Neural cell (in vitro differentiated cells): Measurements from ENCODE around the gene MARCHF7. TPM values are rescaled to one million over a fixed set of nuclear protein-coding genes. Genes with fewer than 3 reads are reported as not detected.
"Not testable (repeated sequence)": the region's sequence is repeated elsewhere in the genome, so short reads cannot be mapped to it uniquely, and the experiment has no call there.

Experiments
- H2AFZ ChIP-seq: fragments of 200-600, 300-800 bp; sonication (generic), shearing (Covaris generic); 2 replicates; pipeline ENCODE4 v1.6.0; 2014; ENCODE audit warnings: low read depth, mild to moderate bottlenecking, antibody characterized with exemption, low read length, moderate library complexity
- H3F3A ChIP-seq: fragments of 200-600 bp; shearing (Covaris generic); 2 replicates; pipeline ENCODE4 v1.6.1; 2016; ENCODE audit warnings: mild to moderate bottlenecking, moderate library complexity, mixed read lengths, antibody characterized with exemption, low read length; ENCODE audit not compliant: insufficient read depth, poor library complexity, severe bottlenecking
- H3K27ac ChIP-seq: fragments of 200-600, 300-800 bp; sonication (generic), shearing (Covaris generic); 2 replicates; pipeline ENCODE4 v1.5.1; 2014; ENCODE audit warnings: mild to moderate bottlenecking, low read length, moderate library complexity
- H3K27me3 ChIP-seq: fragments of 300-800, 200-600 bp; sonication (generic), shearing (Covaris generic); 2 replicates; pipeline ENCODE4 v1.6.0; 2014; ENCODE audit warnings: mild to moderate bottlenecking, low read depth, low read length, moderate library complexity; ENCODE audit not compliant: insufficient read depth
- H3K36me3 ChIP-seq: fragments of 300-800, 200-600 bp; sonication (generic), shearing (Covaris generic); 2 replicates; pipeline ENCODE4 v1.5.1; 2014; ENCODE audit warnings: mild to moderate bottlenecking, antibody characterized with exemption, low read length, moderate library complexity; ENCODE audit not compliant: insufficient read depth
- H3K4me2 ChIP-seq: fragments of 300-800, 200-600 bp; sonication (generic), shearing (Covaris generic); 2 replicates; pipeline ENCODE4 v1.6.0; 2014; ENCODE audit warnings: mild to moderate bottlenecking, low read length
- H3K4me3 ChIP-seq: fragments of 300-800, 200-600 bp; sonication (generic), shearing (Covaris generic); 2 replicates; pipeline ENCODE4 v1.5.1; 2014; ENCODE audit warnings: mild to moderate bottlenecking, low read length, moderate library complexity
- H3K79me2 ChIP-seq: fragments of 200-600 bp; shearing (Covaris generic); replicated peaks from 2 replicates; pipeline ENCODE4 v1.6.0; 2014; ENCODE audit warnings: mild to moderate bottlenecking, low read length, moderate library complexity; ENCODE audit not compliant: insufficient read depth
- H3K9ac ChIP-seq: fragments of 300-800, 200-600 bp; sonication (generic), shearing (Covaris generic); 2 replicates; pipeline ENCODE4 v1.6.1; 2016; ENCODE audit warnings: mild to moderate bottlenecking, low read length, mixed read lengths
- H3K9me2 ChIP-seq: fragments of 200-600 bp; shearing (Covaris generic); 2 replicates; pipeline ENCODE4 v1.6.1; 2016; ENCODE audit warnings: mild to moderate bottlenecking, low read length, mixed read lengths; ENCODE audit not compliant: insufficient read depth
- H3K9me3 ChIP-seq: fragments of 200-600, 300-800 bp; sonication (generic), shearing (Covaris generic); 2 replicates; pipeline ENCODE4 v1.6.1; 2016; ENCODE audit warnings: mild to moderate bottlenecking, mixed run types, low read length, moderate library complexity, mixed read lengths
- H4K20me1 ChIP-seq: fragments of 200-600 bp; shearing (Covaris generic); 2 replicates; pipeline ENCODE4 v1.6.1; 2016; ENCODE audit warnings: mild to moderate bottlenecking, mixed run types; ENCODE audit not compliant: insufficient read depth
- CTCF ChIP-seq: fragments of 450-650 bp; IDR thresholded peaks from 2 replicates; pipeline ENCODE4 v1.5.1; 2014; ENCODE audit warnings: antibody characterized with exemption, mild to moderate bottlenecking, moderate library complexity; ENCODE audit not compliant: poor library complexity, severe bottlenecking
- EP300 ChIP-seq: fragments of 450-650 bp; conservative IDR thresholded peaks from 2 replicates; pipeline ENCODE4 v1.6.1; 2014; ENCODE audit warnings: antibody characterized with exemption, mild to moderate bottlenecking, moderate library complexity; ENCODE audit not compliant: poor library complexity, severe bottlenecking
- MXI1 ChIP-seq: fragments of 450-650 bp; conservative IDR thresholded peaks from 2 replicates; pipeline ENCODE4 v1.6.1; 2014; ENCODE audit warnings: antibody characterized with exemption, mild to moderate bottlenecking; ENCODE audit not compliant: poor library complexity, severe bottlenecking
- RAD21 ChIP-seq: fragments of 450-650 bp; conservative IDR thresholded peaks from 2 replicates; pipeline ENCODE4 v1.6.1; 2014; ENCODE audit warnings: antibody characterized with exemption, mild to moderate bottlenecking, moderate library complexity
- REST ChIP-seq: IDR thresholded peaks from 2 replicates; pipeline ENCODE4 v1.6.1; 2012; ENCODE audit warnings: borderline replicate concordance
- SMC3 ChIP-seq: fragments of 450-650 bp; conservative IDR thresholded peaks from 2 replicates; pipeline ENCODE4 v1.6.1; 2014; ENCODE audit warnings: antibody characterized with exemption, mild to moderate bottlenecking, moderate library complexity; ENCODE audit not compliant: poor library complexity
- polyA plus RNA-seq: library from polyadenylated mRNA; depleted of rRNA; stranded (reverse); fragments of >200 nt; gene quantifications from 2 replicates; pipeline ENCODE4 v1.2.3, GENCODE V29; 2014

Gene MARCHF7
- polyA plus RNA-seq, 1 donor from 2014 or later, result 193 TPM

GRCh38 chr2:159744363-159744762 is 32.1 kb downstream of the MARCHF7 start:
- no peak overlapping the region for H3K4me3 ChIP-seq
- TF ChIP-seq MXI1 (no peak), RAD21 (no peak)
- no peaks in the 10 kb centered on the region for H3K9me2 ChIP-seq
- peaks cover 18% of the 10 kb centered on the region for H3K36me3 ChIP-seq
- no peak overlapping the region for H3K27ac ChIP-seq
- H3K9ac ChIP-seq, result no peak overlapping the region
- no peak overlapping the region for H3K4me2 ChIP-seq
- no peak overlapping the region for H2AFZ ChIP-seq
- peaks cover 14% of the 10 kb centered on the region for H3K79me2 ChIP-seq
- H3K27me3 ChIP-seq, result no peaks in the 10 kb centered on the region
- H4K20me1 ChIP-seq, result no peaks in the 10 kb centered on the region
- H3K9me3 ChIP-seq, result peaks cover 4% of the 10 kb centered on the region
- no peaks in the 10 kb centered on the region for H3F3A ChIP-seq

- not testable (repeated sequence) for H4K20me1 ChIP-seq, H3K4me3 ChIP-seq, H3K4me2 ChIP-seq, H3K27ac ChIP-seq, H3K9me2 ChIP-seq, H2AFZ ChIP-seq, H3K27me3 ChIP-seq, H3K9ac ChIP-seq, H3K9me3 ChIP-seq, H3F3A ChIP-seq
- peaks cover 19% of the 10 kb centered on the region for H3K79me2 ChIP-seq
- H3K36me3 ChIP-seq, result peaks cover 22% of the 10 kb centered on the region
Observed at GRCh38 chr2:159745237-159745636, 32.9 kb downstream of the MARCHF7 start.

- no peak overlapping the region for H3K27ac ChIP-seq
- H4K20me1 ChIP-seq, result no peaks in the 10 kb centered on the region
- H3K79me2 ChIP-seq, result peaks cover 10% of the 10 kb centered on the region
- H3K36me3 ChIP-seq, result peaks cover 22% of the 10 kb centered on the region
- no peak for TF ChIP-seq CTCF
- no peak for TF ChIP-seq RAD21
- no peak for TF ChIP-seq SMC3
- TF ChIP-seq EP300, result no peak
- no peak for TF ChIP-seq REST
- TF ChIP-seq MXI1, result no peak
- no peak overlapping the region for H3K4me3 ChIP-seq
- H2AFZ ChIP-seq, result no peak overlapping the region
- no peaks in the 10 kb centered on the region for H3K9me2 ChIP-seq
- no peaks in the 10 kb centered on the region for H3K27me3 ChIP-seq
- H3K4me2 ChIP-seq, result no peak overlapping the region
- H3K9ac ChIP-seq, result no peak overlapping the region
- H3K9me3 ChIP-seq, result peaks cover 4% of the 10 kb centered on the region
- no peaks in the 10 kb centered on the region for H3F3A ChIP-seq
Observed at GRCh38 chr2:159748089-159748488, 35.8 kb downstream of the MARCHF7 start.
